Measurements from ENCODE around the gene LYL1.

- no peak for TF ChIP-seq EZH2 (IDR thresholded peaks at IDR 0.05; ENCODE audit: borderline replicate concordance, insufficient read depth, low read depth, low read length, poor library complexity, severe bottlenecking)
- TF ChIP-seq, protein P1, sequence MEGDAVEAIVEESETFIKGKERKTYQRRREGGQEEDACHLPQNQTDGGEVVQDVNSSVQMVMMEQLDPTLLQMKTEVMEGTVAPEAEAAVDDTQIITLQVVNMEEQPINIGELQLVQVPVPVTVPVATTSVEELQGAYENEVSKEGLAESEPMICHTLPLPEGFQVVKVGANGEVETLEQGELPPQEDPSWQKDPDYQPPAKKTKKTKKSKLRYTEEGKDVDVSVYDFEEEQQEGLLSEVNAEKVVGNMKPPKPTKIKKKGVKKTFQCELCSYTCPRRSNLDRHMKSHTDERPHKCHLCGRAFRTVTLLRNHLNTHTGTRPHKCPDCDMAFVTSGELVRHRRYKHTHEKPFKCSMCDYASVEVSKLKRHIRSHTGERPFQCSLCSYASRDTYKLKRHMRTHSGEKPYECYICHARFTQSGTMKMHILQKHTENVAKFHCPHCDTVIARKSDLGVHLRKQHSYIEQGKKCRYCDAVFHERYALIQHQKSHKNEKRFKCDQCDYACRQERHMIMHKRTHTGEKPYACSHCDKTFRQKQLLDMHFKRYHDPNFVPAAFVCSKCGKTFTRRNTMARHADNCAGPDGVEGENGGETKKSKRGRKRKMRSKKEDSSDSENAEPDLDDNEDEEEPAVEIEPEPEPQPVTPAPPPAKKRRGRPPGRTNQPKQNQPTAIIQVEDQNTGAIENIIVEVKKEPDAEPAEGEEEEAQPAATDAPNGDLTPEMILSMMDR (IDR thresholded peaks at IDR 0.05) = no peak
These were observed 26.7 kb upstream of the LYL1 start for GRCh38 chr19:13129384-13129783.
